Spleen (tissue), 11 donors: ENCODE measurements around the gene FAM114A1. TPM values are rescaled to one million over a fixed set of nuclear protein-coding genes. Genes with fewer than 3 reads are reported as not detected.

Source experiments
- DNase-seq: peaks from one replicate; pipeline ENCODE4 v3.0.0-alpha.2; 2020
- H3K27ac ChIP-seq, 8 donors: fragments of 200-600 bp; sonication (generic) in 7 of 8; 1 replicate in 4 of 8; 2 replicates in 4 of 8; pipeline versions ENCODE4 v1.5.0 to v1.8.0; 2016 to 2021; ENCODE audit warnings: inconsistent platforms in 4 of 8, mild to moderate bottlenecking in 4 of 8, moderate library complexity in 1 of 8
- H3K27me3 ChIP-seq, 7 donors: fragments of 200-600 bp; sonication (generic) in 6 of 7; replicated peaks in 1 of 7; 1 replicate in 4 of 7; 2 replicates in 3 of 7; pipeline versions ENCODE4 v1.5.0 to v1.8.0; 2016 to 2021; ENCODE audit warnings: inconsistent platforms in 3 of 7, mild to moderate bottlenecking in 1 of 7
- H3K36me3 ChIP-seq, 6 donors: fragments of 200-600 bp; sonication (generic) in 5 of 6; 1 replicate in 4 of 6; 2 replicates in 2 of 6; pipeline versions ENCODE4 v1.5.0 to v1.8.0; 2016 to 2021; ENCODE audit warnings: inconsistent platforms in 2 of 6
- H3K4me1 ChIP-seq, 6 donors: fragments of 200-600 bp; sonication (generic) in 5 of 6; 1 replicate in 3 of 6; 2 replicates in 3 of 6; pipeline versions ENCODE4 v1.5.0 to v1.8.0; 2016 to 2021; ENCODE audit warnings: inconsistent platforms in 3 of 6
- H3K4me3 ChIP-seq, 8 donors: fragments of 200-600 bp; sonication (generic) in 7 of 8; 1 replicate in 4 of 8; 2 replicates in 4 of 8; pipeline versions ENCODE4 v1.5.0 to v1.8.0; 2016 to 2021; ENCODE audit warnings: inconsistent platforms in 4 of 8, mild to moderate bottlenecking in 4 of 8, moderate library complexity in 2 of 8
- H3K9me3 ChIP-seq, 8 donors: fragments of 200-600 bp; sonication (generic) in 7 of 8; 1 replicate in 4 of 8; 2 replicates in 4 of 8; pipeline versions ENCODE4 v1.5.0 to v1.8.0; 2016 to 2021; ENCODE audit warnings: inconsistent platforms in 4 of 8
- CTCF ChIP-seq, 11 experiments: fragments of 200-600 bp in 7 of 11; fragments of 450-650 bp in 4 of 11; sonication (generic) in 4 of 11; IDR thresholded peaks in 8 of 11; conservative IDR thresholded peaks in 3 of 11; 1 replicate in 7 of 11; 2 replicates in 4 of 11; pipeline versions ENCODE4 v1.4.0 to v1.8.0; 2016 to 2021; ENCODE audit warnings: antibody characterized with exemption in 11 of 11, inconsistent platforms in 4 of 11, mild to moderate bottlenecking in 1 of 11
- POLR2A ChIP-seq, 3 donors: fragments of 450-650 bp; IDR thresholded peaks; one replicate each; pipeline ENCODE4 v1.5.1; 2017; ENCODE audit warnings: antibody characterized with exemption in 3 of 3, mild to moderate bottlenecking in 1 of 3
- POLR2AphosphoS5 ChIP-seq, 3 donors: sonication (generic); formaldehyde crosslinking; IDR thresholded peaks; one replicate each; pipeline ENCODE4 v1.5.1; 2017; ENCODE audit warnings: antibody characterized with exemption in 3 of 3
- WGBS, 5 donors: extraction: QIAGEN DNeasy Blood & Tissue Kit in 3 of 5; methylation state at CpG; one replicate each; pipeline versions ENCODE4 v1.1.5 to v1.1.7; 2013 to 2018; 5-methylcytosine and 5-hydroxymethylcytosine counted together
- intact Hi-C: fragments of 100-400 bp; cut with DNase I; formaldehyde crosslinking; loops from one replicate; pipeline ENCODE4 v1.15.0; 2023; ENCODE audit warnings: low total_unique reads
- polyA plus RNA-seq, 3 donors: library from polyadenylated mRNA; stranded (reverse); fragments of 200-250 nt; gene quantifications; one replicate each; pipeline ENCODE4 v1.2.1, GENCODE V29; 2013
- total RNA-seq, 7 donors: library from RNA; depleted of rRNA in 3 of 7; stranded (reverse); fragments of >200 nt in 3 of 7; fragmentation: NEBNext Ultra II Directional in 4 of 7; extraction: Animal tissue kit (Norgen Biotek cat#: 25700) in 4 of 7; gene quantifications; one replicate each; pipeline versions ENCODE4 v1.1.0 to v1.2.1, GENCODE V29; 2016 to 2021
- donor health status: healthy with polysubstance abuse.
- donor health status: DM: no; HTN: no; CAD: no; lungs with moderate emphysema.
- donor health status: DM: no; HTN: no; CAD: no.
- donor health status: Bipolar disorder and iron deficiency.
- donor health status: healthy.
- donor health status: DM: no; HTN: no; CAD: no.
- donor health status: DM: yes; HTN: yes; CAD: no.

FAM114A1 gene
- total and polyA plus RNA-seq, 10 donors = 3.9 to 50.2 (median 24.1) TPM

GRCh38 chr4:38979081-38979480 lies 111.5 kb downstream of the FAM114A1 start:
- Histone ChIP-seq H3K36me3 (peaks cover 0 to 44% (median 8%) of the 10 kb centered on the region in 6 donors), H3K9me3 (no peaks in the 10 kb centered on the region), H3K4me1 (no peaks in the 10 kb centered on the region), H3K4me3 (no peak overlapping the region), H3K27me3 (no peaks in the 10 kb centered on the region), H3K27ac (no peak overlapping the region)
- 86 to 94% (median 91%) methylated on average over 4 of the region's 4 CpGs for WGBS, 5 donors
- DNase-seq = no peak
- TF ChIP-seq POLR2AphosphoS5 (IDR thresholded peaks at IDR 0.05) (no peak), CTCF (IDR thresholded peaks at IDR 0.05 in 8 of 11, conservative IDR thresholded peaks at IDR 0.05 in 3 of 11) (no peak)
- intact Hi-C loops = no loop called here

- TF ChIP-seq POLR2AphosphoS5 (IDR thresholded peaks at IDR 0.05) (no peak), POLR2A (IDR thresholded peaks at IDR 0.05) (no peak), CTCF (IDR thresholded peaks at IDR 0.05 in 8 of 11, conservative IDR thresholded peaks at IDR 0.05 in 3 of 11) (no peak)
- no peaks in the 10 kb centered on the region for H3K9me3 ChIP-seq
- DNase-seq = no peak
- H3K4me3 ChIP-seq = no peak overlapping the region
- no peak overlapping the region for H3K27ac ChIP-seq
- no peaks in the 10 kb centered on the region for H3K4me1 ChIP-seq
- no peaks in the 10 kb centered on the region for H3K27me3 ChIP-seq
- WGBS, 5 donors = 81 to 87% (median 85%) methylated on average over 3 of the region's 3 CpGs
- peaks cover 0 to 46% (median 8%) of the 10 kb centered on the region in 6 donors for H3K36me3 ChIP-seq
- intact Hi-C loops = no loop called here
Observed at GRCh38 chr4:38979511-38980230, 112.1 kb downstream of the FAM114A1 start.

- H3K9me3 ChIP-seq = no peaks in the 10 kb centered on the region
- H3K36me3 ChIP-seq = peaks cover 0 to 46% (median 8%) of the 10 kb centered on the region in 6 donors
- H3K4me3 ChIP-seq = no peak overlapping the region
- WGBS, 5 donors = 63 to 72% (median 70%) methylated on average over 7 of the region's 7 CpGs
- intact Hi-C loops = no loop called here
- no peak for DNase-seq
- no peaks in the 10 kb centered on the region for H3K27me3 ChIP-seq
- TF ChIP-seq POLR2A (IDR thresholded peaks at IDR 0.05) = no peak
- no peak for TF ChIP-seq POLR2AphosphoS5 (IDR thresholded peaks at IDR 0.05)
- TF ChIP-seq CTCF (IDR thresholded peaks at IDR 0.05 in 8 of 11, conservative IDR thresholded peaks at IDR 0.05 in 3 of 11) = no peak
- H3K4me1 ChIP-seq = peaks cover 0 to 14% (median 5%) of the 10 kb centered on the region in 6 donors
- no peak overlapping the region for H3K27ac ChIP-seq
Observed at GRCh38 chr4:38980903-38981676, 113.5 kb downstream of the FAM114A1 start.
